ENCODE results near the gene SUCLG1. TPM values are rescaled to one million over a fixed set of nuclear protein-coding genes. Genes with fewer than 3 reads are reported as not detected.

The SUCLG1 gene
- total and polyA plus RNA-seq, 2 of the 8 experiments (the other 6 are each of a cell fraction or from before 2014, with no cell fraction given) = 19.9 to 40.0 TPM

- Histone ChIP-seq H3K9ac (replicated peaks in 1 of 4; ENCODE audit: extremely low read depth in 1 of 4, low read depth in 3 of 4, low read length in 3 of 4) (no peak overlapping the region), H3K4me3 (ENCODE audit: extremely low read depth in 1 of 4, insufficient read depth in 2 of 4, low read depth in 3 of 4, low read length in 4 of 4) (no peak overlapping the region), H2AK5ac (ENCODE audit: low read depth, low read length) (no peak overlapping the region)
Observed at GRCh38 chr2:84429328-84429727, 29.8 kb downstream of the SUCLG1 start.

More at GRCh38 chr2:84429328-84429727, 29.8 kb downstream of the SUCLG1 start:
- H2AFZ ChIP-seq (ENCODE audit: low read length) = no peak overlapping the region
- H2BK12ac ChIP-seq (ENCODE audit: low read depth, low read length) = no peak overlapping the region
- ChIA-PET CTCF (ENCODE audit: partially characterized antibody) (no interaction called here), POLR2A (ENCODE audit: partially characterized antibody) (no interaction called here)
- H2BK5ac ChIP-seq (ENCODE audit: low read depth, low read length) = no peak overlapping the region
- no peak overlapping the region for H3K23ac ChIP-seq (ENCODE audit: insufficient read length)
- no peak overlapping the region for H3K18ac ChIP-seq (ENCODE audit: extremely low read depth, low read length)
- H3K4me2 ChIP-seq (ENCODE audit: insufficient read depth in 1 of 2, low read depth in 2 of 2, low read length in 2 of 2) = no peak overlapping the region
- peaks cover 0 to 14% (median 3%) of the 10 kb centered on the region in 4 experiments; a peak in 3 of 8 replicates for H3K36me3 ChIP-seq (ENCODE audit: control insufficient read depth in 2 of 4, insufficient read depth in 4 of 4, low read length in 3 of 4)
- DNase-seq (ENCODE audit: low read depth in 1 of 2, low spot score in 2 of 2) = no peak
- 85% methylated on average over 1 of the region's 1 CpG; no CpG with 5 or more reads in 1 of the 2 experiments for WGBS, 2 experiments (ENCODE audit: extremely low coverage in 1 of 2, insufficient coverage in 1 of 2, insufficient read length in 1 of 2, insufficient replicate concordance in 2 of 2, low coverage in 1 of 2, low lambda C conversion rate in 2 of 2, missing lambda C conversion rate in 1 of 2)
- H3K27me3 ChIP-seq (replicated peaks in 1 of 4; ENCODE audit: control insufficient read depth in 3 of 4, extremely low read depth in 1 of 4, insufficient read depth in 3 of 4, low read length in 3 of 4) = no peaks in the 10 kb centered on the region
- H3K9me3 ChIP-seq (ENCODE audit: insufficient read depth in 2 of 2, low read depth in 1 of 2, low read length in 1 of 2) = no peaks in the 10 kb centered on the region
- no peak overlapping the region for H2BK15ac ChIP-seq (ENCODE audit: low read length)
- H4K91ac ChIP-seq (replicated peaks; ENCODE audit: insufficient read length, low read length) = no peak overlapping the region
- no peak overlapping the region for H4K5ac ChIP-seq (ENCODE audit: insufficient read length, low read depth, low read length)
- H3K4ac ChIP-seq (replicated peaks; ENCODE audit: insufficient read length, low read depth, low read length) = no peak overlapping the region
- no peak for FAIRE-seq
- no peak overlapping the region for H3K27ac ChIP-seq (ENCODE audit: low read depth, low read length)
- H3K79me1 ChIP-seq (ENCODE audit: low read depth, low read length) = no peaks in the 10 kb centered on the region
- no peak overlapping the region for H4K8ac ChIP-seq (ENCODE audit: extremely low read depth, insufficient read depth, low read length)
- H4K20me1 ChIP-seq (replicated peaks in 1 of 2; ENCODE audit: control insufficient read depth in 1 of 2, insufficient read depth in 2 of 2, low read length in 2 of 2) = no peaks in the 10 kb centered on the region
- TF ChIP-seq CTBP2 (IDR thresholded peaks at IDR 0.05; ENCODE audit: borderline replicate concordance, insufficient read depth, insufficient read length, low read length) = no peak
- no peak for TF ChIP-seq SRF (IDR thresholded peaks at IDR 0.05; ENCODE audit: low read depth, low read length)
- TF ChIP-seq ASH2L (IDR thresholded peaks at IDR 0.05; ENCODE audit: low read length) = no peak
- H3K56ac ChIP-seq (replicated peaks; ENCODE audit: insufficient read length, low read depth, low read length) = no peak overlapping the region
- no peaks in the 10 kb centered on the region for H3K23me2 ChIP-seq (ENCODE audit: low read depth, low read length)
- no peak overlapping the region for H3K14ac ChIP-seq (ENCODE audit: insufficient read length)
- H2BK120ac ChIP-seq (replicated peaks; ENCODE audit: low read depth, low read length) = no peak overlapping the region
- H3K4me1 ChIP-seq (replicated peaks in 1 of 4; ENCODE audit: control insufficient read depth in 3 of 4, insufficient read depth in 4 of 4, low read length in 3 of 4) = no peaks in the 10 kb centered on the region
- H3K79me2 ChIP-seq (ENCODE audit: control insufficient read depth in 1 of 2, insufficient read depth in 2 of 2, low read length in 2 of 2) = no peaks in the 10 kb centered on the region
- no peak overlapping the region for H2BK20ac ChIP-seq (ENCODE audit: low read length)

All from H1 (cell line).